IMR-90 (cell line): Measurements from ENCODE around the gene CCNB1. TPM values are rescaled to one million over a fixed set of nuclear protein-coding genes. Genes with fewer than 3 reads are reported as not detected.
"Not testable (repeated sequence)": the region's sequence is repeated elsewhere in the genome, so short reads cannot be mapped to it uniquely, and the experiment has no call there.

Experiments used
- ATAC-seq: fragments of 200-7000 bp; cut with Tn5 transposase; 2 replicates; pipeline ENCODE4 v1.9.1; 2020; ENCODE audit warnings: low read depth, mild to moderate bottlenecking, moderate library complexity
- BruUV-seq: library from RNA; stranded (reverse); fragments of 400-500 nt; replicated peaks from 2 replicates; lab custom pipeline; 2021; lab: Mats Ljungman, UMichigan
- CTCF ChIA-PET: fragments of 300-600 bp; formaldehyde crosslinking; extraction: SDS; loops from one replicate; lab custom pipeline; 2021; ENCODE audit warnings: antibody characterized with exemption; lab: Yijun Ruan, JAX
- POLR2A ChIA-PET: fragments of 300-600 bp; sonication (Branson Sonifier 250); formaldehyde crosslinking; loops from one replicate; lab custom pipeline; 2022; ENCODE audit warnings: antibody characterized with exemption; ENCODE audit not compliant: unreplicated experiment; lab: Charles Lee
- DNase-seq: peaks from one replicate; pipeline ENCODE4 v3.0.0; 2013
- H2AFZ ChIP-seq: replicated peaks from 2 replicates; pipeline ENCODE3; 2013; ENCODE audit warnings: low read length, mild to moderate bottlenecking; ENCODE audit not compliant: poor library complexity
- H2AK5ac ChIP-seq: 2 replicates; pipeline ENCODE4 v1.6.1; 2013; ENCODE audit warnings: low read depth, low read length, inconsistent platforms
- H2AK9ac ChIP-seq: replicated peaks from 2 replicates; pipeline ENCODE3; 2013; ENCODE audit warnings: mild to moderate bottlenecking, low read depth, low read length, moderate library complexity; ENCODE audit not compliant: poor library complexity
- H2BK120ac ChIP-seq: 2 replicates; pipeline ENCODE4 v1.6.1; 2013; ENCODE audit warnings: low read depth, low read length, inconsistent platforms
- H2BK15ac ChIP-seq: 3 replicates; pipeline ENCODE4 v1.6.1; 2013; ENCODE audit warnings: low read depth, low read length, inconsistent platforms
- H2BK20ac ChIP-seq: 2 replicates; pipeline ENCODE4 v1.6.1; 2013; ENCODE audit warnings: low read depth, mild to moderate bottlenecking, inconsistent platforms, low read length, moderate library complexity
- H2BK5ac ChIP-seq: 2 replicates; pipeline ENCODE4 v1.6.1; 2013; ENCODE audit warnings: mild to moderate bottlenecking, low read depth, low read length, inconsistent platforms; ENCODE audit not compliant: poor library complexity, severe bottlenecking
- H3K14ac ChIP-seq: replicated peaks from 2 replicates; pipeline ENCODE4 v1.6.1; 2013; ENCODE audit warnings: low read depth, low read length, inconsistent platforms
- H3K18ac ChIP-seq: 2 replicates; pipeline ENCODE4 v1.6.1; 2013; ENCODE audit warnings: low read depth, low read length, control low read depth
- H3K23ac ChIP-seq: 2 replicates; pipeline ENCODE4 v1.6.1; 2013; ENCODE audit warnings: low read depth, low read length, inconsistent platforms
- H3K27ac ChIP-seq: 2 replicates; pipeline ENCODE4 v1.5.1; 2013; ENCODE audit warnings: mild to moderate bottlenecking, control low read depth, low read length; ENCODE audit not compliant: insufficient read depth
- H3K27me3 ChIP-seq: 2 replicates; pipeline ENCODE4 v1.6.1; 2013; ENCODE audit warnings: low read length; ENCODE audit not compliant: control insufficient read depth, insufficient read depth
- H3K36me3 ChIP-seq: 2 replicates; pipeline ENCODE4 v1.6.1; 2013; ENCODE audit warnings: low read length, mixed read lengths; ENCODE audit not compliant: control insufficient read depth, insufficient read depth
- H3K4ac ChIP-seq: 2 replicates; pipeline ENCODE4 v1.6.1; 2013; ENCODE audit warnings: low read depth, low read length, inconsistent platforms
- H3K4me1 ChIP-seq: 2 replicates; pipeline ENCODE4 v1.6.1; 2013; ENCODE audit warnings: low read length, mixed read lengths; ENCODE audit not compliant: control insufficient read depth, insufficient read depth
- H3K4me2 ChIP-seq: 2 replicates; pipeline ENCODE4 v1.6.1; 2013; ENCODE audit warnings: low read depth, mild to moderate bottlenecking, control low read depth, low read length, moderate library complexity
- H3K4me3 ChIP-seq: 2 replicates; pipeline ENCODE4 v1.5.1; 2013; ENCODE audit warnings: low read depth, mild to moderate bottlenecking, control low read depth, low read length, moderate library complexity; ENCODE audit not compliant: insufficient read depth
- H3K56ac ChIP-seq: 2 replicates; pipeline ENCODE4 v1.6.1; 2013; ENCODE audit warnings: low read length, inconsistent platforms; ENCODE audit not compliant: insufficient read depth; ENCODE audit errors: extremely low read depth
- H3K79me1 ChIP-seq, 2 experiments: 2 replicates each; pipeline ENCODE4 v1.6.1; 2013; ENCODE audit warnings: low read length in 2 of 2, inconsistent platforms in 1 of 2, low read depth in 1 of 2
- H3K9ac ChIP-seq: 2 replicates; pipeline ENCODE4 v1.6.1; 2013; ENCODE audit warnings: low read depth, low read length, control low read depth
- H3K9me1 ChIP-seq: 2 replicates; pipeline ENCODE4 v1.6.1; 2013; ENCODE audit warnings: low read length, inconsistent platforms; ENCODE audit not compliant: insufficient read depth
- H3K9me3 ChIP-seq: 2 replicates; pipeline ENCODE4 v1.6.1; 2013; ENCODE audit warnings: low read length; ENCODE audit not compliant: control insufficient read depth, insufficient read depth
- H4K20me1 ChIP-seq: 2 replicates; pipeline ENCODE4 v1.6.1; 2013; ENCODE audit warnings: low read length, inconsistent platforms; ENCODE audit not compliant: insufficient read depth
- H4K5ac ChIP-seq: 2 replicates; pipeline ENCODE4 v1.6.1; 2013; ENCODE audit warnings: mild to moderate bottlenecking, low read depth, low read length, control low read depth
- H4K8ac ChIP-seq, 2 experiments: 2 replicates each; pipeline ENCODE4 v1.6.1; 2013; ENCODE audit warnings: low read depth in 2 of 2, low read length in 2 of 2, control low read depth in 1 of 2, inconsistent platforms in 1 of 2
- H4K91ac ChIP-seq: 2 replicates; pipeline ENCODE4 v1.6.1; 2013; ENCODE audit warnings: low read depth, low read length, inconsistent platforms; ENCODE audit not compliant: insufficient read depth
- CEBPB ChIP-seq: IDR thresholded peaks from 2 replicates; pipeline ENCODE4 v1.6.1; 2012; ENCODE audit warnings: low read depth, low read length, improper control_type of control experiment
- CHD1 ChIP-seq: IDR thresholded peaks from 2 replicates; pipeline ENCODE4 v1.6.1; 2012; ENCODE audit warnings: low read depth, low read length, improper control_type of control experiment
- FOS ChIP-seq: fragments of 150-350 bp; IDR thresholded peaks from 2 replicates; pipeline ENCODE4 v1.6.1; 2016; ENCODE audit warnings: low read depth, low read length
- MAFK ChIP-seq: IDR thresholded peaks from 2 replicates; pipeline ENCODE4 v1.6.1; 2012; ENCODE audit warnings: low read depth, low read length, improper control_type of control experiment
- RAD21 ChIP-seq: IDR thresholded peaks from 2 replicates; pipeline ENCODE4 v1.6.1; 2012; ENCODE audit warnings: low read length, improper control_type of control experiment
- WGBS, 2 experiments: methylation state at CpG; one replicate each; pipeline versions ENCODE4 v1.1.5 to v1.1.7; 2013; ENCODE audit warnings: missing lambda C conversion rate in 2 of 2; ENCODE audit not compliant: insufficient read length in 1 of 2; ENCODE audit errors: extremely low coverage in 2 of 2; 5-methylcytosine and 5-hydroxymethylcytosine counted together
- dilution Hi-C: fragments of 300-500 bp; cut with HindIII; formaldehyde crosslinking; loops from one replicate; pipeline ENCODE4 v1.14.3; 2018; ENCODE audit warnings: low sequenced_read_pairs; ENCODE audit not compliant: unreplicated experiment
- in situ Hi-C: fragments of 300-500 bp; cut with MboI; formaldehyde crosslinking; loops from 3 replicates; pipeline ENCODE4 v1.14.3; 2019; ENCODE audit warnings: low sequenced_read_pairs, inconsistent platforms, mixed read lengths
- intact Hi-C: fragments of 100-400 bp; cut with micrococcal nuclease; formaldehyde crosslinking; loops from 2 replicates; pipeline ENCODE4 v1.10.0; 2022
- polyA plus RNA-seq, 3 experiments: library from polyadenylated mRNA; depleted of rRNA; stranded (reverse); fragments of >200 nt; gene quantifications; 2 replicates each; pipeline ENCODE4 v1.2.3, GENCODE V29; 2012; ENCODE audit warnings: low replicate concordance in 1 of 3
- total RNA-seq: library from RNA; depleted of rRNA; stranded (reverse); fragments of >200 nt; gene quantifications from 2 replicates; pipeline ENCODE4 v1.2.3, GENCODE V29; 2012

The CCNB1 gene
- total and polyA plus RNA-seq, 2 of the 4 experiments (the other 2 are of a cell fraction): 83.3 to 160 TPM

DNA sequence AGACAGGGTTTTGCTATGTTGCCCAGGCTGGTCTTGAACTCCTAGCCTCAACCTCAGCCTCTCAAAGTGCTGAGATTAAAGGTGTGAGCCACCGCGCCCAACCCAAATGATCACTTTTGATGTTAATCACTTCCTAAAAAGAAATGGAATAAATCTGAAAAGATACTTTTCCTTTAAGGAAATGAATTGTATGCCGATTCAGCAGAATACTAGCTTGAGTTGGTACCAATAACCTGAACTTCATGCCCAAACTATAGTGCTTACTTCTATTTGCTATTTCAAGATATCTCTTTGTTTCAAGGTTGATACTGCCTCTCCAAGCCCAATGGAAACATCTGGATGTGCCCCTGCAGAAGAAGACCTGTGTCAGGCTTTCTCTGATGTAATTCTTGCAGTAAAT, 4.0 kb downstream of the CCNB1 start:
- H3K4me3 ChIP-seq: no peak overlapping the region
- ATAC-seq: no peak
- no peak overlapping the region for H2AFZ ChIP-seq
- no peak overlapping the region for H4K5ac ChIP-seq
- H2BK120ac ChIP-seq: no peak overlapping the region
- no peak overlapping the region for H4K91ac ChIP-seq
- H3K9ac ChIP-seq: no peak overlapping the region
- H4K8ac ChIP-seq: no peak overlapping the region
- no peaks in the 10 kb centered on the region for H3K9me3 ChIP-seq
- no peak overlapping the region for H2AK5ac ChIP-seq
- TF ChIP-seq MAFK: peak; percentile 86
- no peak for TF ChIP-seq CEBPB
- TF ChIP-seq FOS: no peak
- no peak for TF ChIP-seq RAD21
- TF ChIP-seq CHD1: no peak
- no peak overlapping the region for H3K4me2 ChIP-seq
- H2BK20ac ChIP-seq: no peak overlapping the region
- ChIA-PET CTCF (no interaction called here), POLR2A (no interaction called here)
- H3K9me1 ChIP-seq: no peaks in the 10 kb centered on the region
- H3K4ac ChIP-seq: no peak overlapping the region
- BruUV-seq: no TSS peak
- H3K27me3 ChIP-seq: no peaks in the 10 kb centered on the region
- no CpG with 5 or more reads among the region's 3 CpGs for WGBS, 2 experiments
- H2BK15ac ChIP-seq: no peak overlapping the region
- intact Hi-C loops: loop anchor here (2.0 kb wide), 1 partner anchor 36 kb away; no protein-coding TSS in a partner anchor
- in situ Hi-C loops: no loop called here
- H3K18ac ChIP-seq: no peak overlapping the region
- no peak overlapping the region for H3K56ac ChIP-seq
- H3K4me1 ChIP-seq: peaks cover 2% of the 10 kb centered on the region; the same call in 1 of the 2 replicates
- H4K20me1 ChIP-seq: no peaks in the 10 kb centered on the region
- no peak overlapping the region for H3K14ac ChIP-seq
- peaks cover 33 to 56% of the 10 kb centered on the region in 2 experiments for H3K79me1 ChIP-seq
- no peak overlapping the region for H2BK5ac ChIP-seq
- H3K23ac ChIP-seq: 0 out of 2 replicates have a peak overlapping the region, but pooled peaks have one; percentile 16
- dilution Hi-C loops: no loop called here
- no peak overlapping the region for H2AK9ac ChIP-seq
- H3K27ac ChIP-seq: no peak overlapping the region
- H3K36me3 ChIP-seq: peaks cover 11% of the 10 kb centered on the region
- no peak for DNase-seq

- in situ Hi-C loops: not testable (repeated sequence)
These were observed 14.8 kb downstream of the CCNB1 start for GRCh38 chr5:69181659-69182293.

More at GRCh38 chr5:69181659-69182293, 14.8 kb downstream of the CCNB1 start:
- H3K27me3 ChIP-seq, H3K18ac ChIP-seq, H2BK20ac ChIP-seq, H3K4me2 ChIP-seq, H3K9me1 ChIP-seq, H2BK5ac ChIP-seq, H2BK15ac ChIP-seq, H3K27ac ChIP-seq, H4K20me1 ChIP-seq, H3K56ac ChIP-seq, H3K36me3 ChIP-seq, H3K9me3 ChIP-seq, H4K91ac ChIP-seq, intact Hi-C loops, H4K5ac ChIP-seq, ATAC-seq, H2AK5ac ChIP-seq, H2AFZ ChIP-seq, H3K4me3 ChIP-seq, H3K23ac ChIP-seq, H4K8ac ChIP-seq, H3K4me1 ChIP-seq, H3K9ac ChIP-seq, H3K4ac ChIP-seq, DNase-seq, POLR2A ChIA-PET, H3K14ac ChIP-seq, BruUV-seq, H3K79me1 ChIP-seq, H2BK120ac ChIP-seq, dilution Hi-C loops, H2AK9ac ChIP-seq: not testable (repeated sequence)
- CTCF ChIA-PET: interaction anchor here (1.1 kb wide), 1 partner anchor 12 kb away, joined by 9 read pairs; no protein-coding TSS in a partner anchor
- 90% methylated on average over 3 of the region's 15 CpGs; no CpG with 5 or more reads in 1 of the 2 experiments for WGBS, 2 experiments
